H1 (cell line): ENCODE measurements around the gene ASTL. TPM values are rescaled to one million over a fixed set of nuclear protein-coding genes. Genes with fewer than 3 reads are reported as not detected.

Source experiments
- CHD2 ChIP-seq: IDR thresholded peaks from 2 replicates; pipeline ENCODE4 v1.6.1; 2012; ENCODE audit warnings: low read length, improper control_type of control experiment
- KDM1A ChIP-seq: fragments of 200-600, 300-600 bp; sonication (generic); IDR thresholded peaks from 2 replicates; pipeline ENCODE4 v1.7.1; 2016; ENCODE audit warnings: mild to moderate bottlenecking, low read length, borderline replicate concordance
- TCF12 ChIP-seq: IDR thresholded peaks from 2 replicates; pipeline ENCODE4 v1.6.1; 2011; ENCODE audit warnings: low read depth, mild to moderate bottlenecking, low read length
- polyA plus RNA-seq, 7 experiments: library from polyadenylated mRNA; depleted of rRNA in 3 of 7; stranded (reverse) in 5 of 7; unstranded in 2 of 7; fragments of >200 nt in 5 of 7; fragments of 200-250 nt in 2 of 7; gene quantifications; 1 replicate in 5 of 7; 2 replicates in 1 of 7; 4 replicates in 1 of 7; pipeline versions ENCODE4 v1.2.1 to v1.2.3, GENCODE V29; 2011 to 2013; ENCODE audit warnings: missing spikeins in 2 of 7, mixed read lengths in 2 of 7
- total RNA-seq: library from RNA; stranded (reverse); fragmentation: NEBNext Ultra II Directional; extraction: Animal tissue kit (Norgen Biotek cat#: 25700); gene quantifications from 2 replicates; pipeline ENCODE4 v1.2.1, GENCODE V29; 2021

ASTL gene
- total and polyA plus RNA-seq, 2 of the 8 experiments (the other 6 are each of a cell fraction or from before 2014, with no cell fraction given) = 0.60 to 1.4 TPM

DNA sequence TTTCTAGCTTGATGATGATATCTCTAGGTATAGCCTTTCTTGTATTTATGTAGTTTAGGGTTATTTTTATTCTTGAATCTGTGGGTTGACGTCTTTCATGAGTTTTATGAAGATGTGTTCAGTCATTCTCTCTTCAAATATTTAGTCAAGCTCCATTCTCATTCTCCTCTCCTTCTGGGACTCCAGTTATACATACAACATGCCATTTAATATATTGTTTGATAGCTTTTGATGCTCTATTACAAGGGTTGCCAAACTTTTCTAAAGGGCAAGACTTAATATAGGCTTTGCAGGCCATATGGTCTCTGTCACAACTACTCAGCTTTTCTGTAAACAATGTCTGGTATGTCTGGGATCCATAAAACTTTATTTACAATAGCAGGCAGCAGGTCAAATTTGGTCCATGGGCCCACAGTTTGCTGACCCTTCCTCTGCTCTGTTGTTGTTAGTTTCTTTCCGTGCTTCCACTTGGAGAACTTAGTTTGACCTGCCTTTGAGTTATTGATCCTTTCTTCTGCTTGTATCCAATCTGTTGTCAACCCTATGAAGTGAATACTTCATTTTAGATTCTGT, 63.0 kb downstream of the ASTL start (continued):
- TF ChIP-seq KDM1A = no peak
- no peak for TF ChIP-seq TCF12
- no peak for TF ChIP-seq CHD2
